ENCODE data around the gene MBNL2. TPM values are rescaled to one million over a fixed set of nuclear protein-coding genes. Genes with fewer than 3 reads are reported as not detected.

The MBNL2 gene
- total RNA-seq, 4 donors from 2014 or later = 92.8 to 132 (median 101) TPM

- Histone ChIP-seq H3K27me3 (no peaks in the 10 kb centered on the region), H3K4me3 (no peak overlapping the region), H3K4me1 (no peaks in the 10 kb centered on the region), H3K36me3 (no peaks in the 10 kb centered on the region), H3K27ac (replicated peaks in 1 of 4) (no peak overlapping the region), H3K9me3 (no peaks in the 10 kb centered on the region)
- WGBS = 39% methylated on average over 1 of the region's 1 CpG
- intact Hi-C loops (cut with DNase I) = no loop called here
- DNase-seq (ENCODE audit: extremely low spot score) = no peak
- TF ChIP-seq EP300 (IDR thresholded peaks at IDR 0.05) (no peak), POLR2AphosphoS5 (IDR thresholded peaks at IDR 0.05) (no peak), POLR2A (IDR thresholded peaks at IDR 0.05; ENCODE audit: low read depth) (no peak)
Observed at GRCh38 chr13:97413694-97414093, 191.6 kb downstream of the MBNL2 start.

- DNase-seq (ENCODE audit: extremely low spot score) = no peak
- intact Hi-C loops (cut with DNase I) = no loop called here
- no peaks in the 10 kb centered on the region for H3K36me3 ChIP-seq
- no peak overlapping the region for H3K27ac ChIP-seq (replicated peaks in 1 of 4)
- no peak overlapping the region for H3K4me3 ChIP-seq
- no peaks in the 10 kb centered on the region for H3K27me3 ChIP-seq
- no peaks in the 10 kb centered on the region for H3K9me3 ChIP-seq
- H3K4me1 ChIP-seq = no peaks in the 10 kb centered on the region
- 80% methylated on average over 4 of the region's 4 CpGs for WGBS
- TF ChIP-seq CTCF (IDR thresholded peaks at IDR 0.05) (no peak), POLR2AphosphoS5 (IDR thresholded peaks at IDR 0.05) (no peak), EP300 (IDR thresholded peaks at IDR 0.05) (no peak), POLR2A (IDR thresholded peaks at IDR 0.05; ENCODE audit: low read depth) (no peak)
Observed at GRCh38 chr13:97414392-97414791, 192.3 kb downstream of the MBNL2 start.

GRCh38 chr13:97417698-97418097, 195.6 kb downstream of the MBNL2 start:
- 74% methylated on average over 5 of the region's 5 CpGs for whole genome bisulfite sequencing

GRCh38 chr13:97422118-97423054, 200.3 kb downstream of the MBNL2 start:
- intact Hi-C loops (cut with DNase I) = no loop called here

More at GRCh38 chr13:97417698-97418097, 195.6 kb downstream of the MBNL2 start:
- Histone ChIP-seq H3K9me3 (no peaks in the 10 kb centered on the region), H3K36me3 (no peaks in the 10 kb centered on the region), H3K27me3 (no peaks in the 10 kb centered on the region), H3K27ac (replicated peaks in 1 of 4) (no peak overlapping the region), H3K4me1 (no peaks in the 10 kb centered on the region), H3K4me3 (no peak overlapping the region)
- DNase-seq (ENCODE audit: extremely low spot score) = no peak
- intact Hi-C loops (cut with DNase I) = no loop called here
- TF ChIP-seq CTCF (IDR thresholded peaks at IDR 0.05) (no peak), POLR2A (IDR thresholded peaks at IDR 0.05; ENCODE audit: low read depth) (no peak), POLR2AphosphoS5 (IDR thresholded peaks at IDR 0.05) (no peak), EP300 (IDR thresholded peaks at IDR 0.05) (no peak)

More at GRCh38 chr13:97422118-97423054, 200.3 kb downstream of the MBNL2 start:
- H3K27ac ChIP-seq (replicated peaks in 1 of 4) = no peak overlapping the region
- DNase-seq (ENCODE audit: extremely low spot score) = no peak
- no peaks in the 10 kb centered on the region for H3K9me3 ChIP-seq
- 79% methylated on average over 8 of the region's 8 CpGs for WGBS
- H3K36me3 ChIP-seq = no peaks in the 10 kb centered on the region
- H3K4me3 ChIP-seq = no peak overlapping the region
- no peaks in the 10 kb centered on the region for H3K4me1 ChIP-seq
- H3K27me3 ChIP-seq = no peaks in the 10 kb centered on the region
- TF ChIP-seq CTCF (IDR thresholded peaks at IDR 0.05) = no peak
- no peak for TF ChIP-seq EP300 (IDR thresholded peaks at IDR 0.05)
- no peak for TF ChIP-seq POLR2AphosphoS5 (IDR thresholded peaks at IDR 0.05)
- TF ChIP-seq POLR2A (IDR thresholded peaks at IDR 0.05; ENCODE audit: low read depth) = no peak
